ENCODE data around the gene CITED2.

- TF ChIP-seq CTCF (IDR thresholded peaks at IDR 0.05) (no peak), POLR2A (IDR thresholded peaks at IDR 0.05) (no peak)
Measured at GRCh38 chr6:139394027-139394649, 19.7 kb upstream of the CITED2 start.

Measured in ovary (tissue), 3 donors.